ENCODE data around the gene SLC2A4RG.
"Not testable (repeated sequence)": the region's sequence is repeated elsewhere in the genome, so short reads cannot be mapped to it uniquely, and the experiment has no call there.

SLC2A4RG gene

GRCh38 chr20:63714858-63715257 is 24.7 kb upstream of the SLC2A4RG start:
- no peak for DNase-seq

GRCh38 chr20:63718996-63719395 is 20.6 kb upstream of the SLC2A4RG start:
- no peak for DNase-seq

- not testable (repeated sequence) for DNase-seq
Measured at GRCh38 chr20:63722967-63723622, 16.5 kb upstream of the SLC2A4RG start.

- not testable (repeated sequence) for DNase-seq
Measured at GRCh38 chr20:63730189-63730733, 9.3 kb upstream of the SLC2A4RG start.

- DNase-seq, result no peak
Measured at GRCh38 chr20:63731410-63731809, 8.2 kb upstream of the SLC2A4RG start.

GRCh38 chr20:63732118-63733095 is 7.2 kb upstream of the SLC2A4RG start:
- DNase-seq, result no peak

- DNase-seq, result no peak
Measured at GRCh38 chr20:63733117-63733516, 6.5 kb upstream of the SLC2A4RG start.

- no peak for DNase-seq
Measured at GRCh38 chr20:63733579-63734081, 5.9 kb upstream of the SLC2A4RG start.

GRCh38 chr20:63734111-63734945 is 5.2 kb upstream of the SLC2A4RG start:
- DNase-seq, result no peak

- no peak for DNase-seq
Measured at GRCh38 chr20:63734946-63735858, 4.4 kb upstream of the SLC2A4RG start.

- DNase-seq, result no peak
Measured at GRCh38 chr20:63735859-63736718, 3.5 kb upstream of the SLC2A4RG start, which contains the start of gene LIME1. Gene LIME1 (plus strand): TSS chr20:63736664. CDS start chr20:63737550, 886 bp downstream.

GRCh38 chr20:63736893-63737694 is 2.5 kb upstream of the SLC2A4RG start:
- DNase-seq, result no peak

- DNase-seq, result no peak
Measured at GRCh38 chr20:63737695-63737944, 2.0 kb upstream of the SLC2A4RG start.

- DNase-seq, result no peak
Measured at GRCh38 chr20:63737945-63738686, 1.5 kb upstream of the SLC2A4RG start.

GRCh38 chr20:63738687-63739129 is 868 bp upstream of the SLC2A4RG start:
- DNase-seq, result no peak

- no peak for DNase-seq
Measured at GRCh38 chr20:63740070-63740626, 572 bp downstream of the SLC2A4RG start.

GRCh38 chr20:63740627-63741353 is 1.2 kb downstream of the SLC2A4RG start:
- DNase-seq, result peak; percentile 64

- DNase-seq, result no peak
Measured at GRCh38 chr20:63741354-63741675, 1.7 kb downstream of the SLC2A4RG start.

Measured in DMS 273 treated with DMSO at 0.1 percent for 48 hours (cell line).